NOMO-1 (cell line): ENCODE results near the gene CDO1.

Experiments used
- DNase-seq, 2 experiments: peaks; one replicate each; lab custom pipeline; 2025; ENCODE audit not compliant: unreplicated experiment in 2 of 2; lab: John Stamatoyannopoulos, UW

The CDO1 gene

GRCh38 chr5:115795700-115796099, 20.8 kb downstream of the CDO1 start:
- DNase-seq: no peak

GRCh38 chr5:115788440-115788839, 28.0 kb downstream of the CDO1 start:
- DNase-seq: no peak

- DNase-seq: no peak
These were observed 29.0 kb downstream of the CDO1 start for GRCh38 chr5:115787426-115787825.

GRCh38 chr5:115785381-115786065, 30.9 kb downstream of the CDO1 start:
- no peak for DNase-seq

DNA sequence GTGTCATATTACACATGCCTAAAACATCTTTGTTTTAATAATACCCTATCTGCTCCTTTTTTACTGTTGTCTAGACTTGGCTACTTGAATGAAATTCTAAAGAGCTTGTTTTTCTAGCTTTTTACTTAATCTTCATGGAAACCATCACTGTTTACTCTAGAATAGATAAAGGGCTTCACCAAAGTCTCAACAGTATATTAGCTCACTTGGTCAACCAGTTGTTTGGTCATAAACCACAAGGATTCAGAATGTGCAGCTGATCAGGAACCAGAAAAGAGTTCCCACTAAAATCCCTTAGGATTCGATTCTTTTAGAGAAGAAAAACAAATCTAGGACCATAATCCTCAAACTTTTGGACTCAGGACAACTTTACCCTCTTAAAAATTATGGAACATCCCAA, 38.0 kb downstream of the CDO1 start:
- DNase-seq: no peak

DNA sequence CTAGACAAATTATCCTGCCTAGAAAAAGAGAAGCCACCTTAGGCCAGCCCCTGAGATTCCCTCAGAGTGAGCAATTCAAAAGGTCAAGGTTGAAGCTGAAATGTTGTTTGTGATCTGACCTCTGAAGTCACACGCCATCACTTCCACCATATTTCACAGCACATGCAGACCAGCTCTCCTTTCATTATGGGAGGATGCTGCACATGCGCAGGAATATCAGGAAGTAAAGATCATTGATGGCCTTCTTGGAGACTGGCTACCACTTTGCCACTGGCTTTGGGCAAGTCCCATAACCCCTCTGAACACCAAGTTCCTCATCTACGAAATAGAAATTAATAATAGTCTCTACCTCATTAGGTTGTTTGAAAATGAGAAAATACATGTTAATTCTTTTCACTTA, 39.5 kb downstream of the CDO1 start:
- DNase-seq: no peak

DNA sequence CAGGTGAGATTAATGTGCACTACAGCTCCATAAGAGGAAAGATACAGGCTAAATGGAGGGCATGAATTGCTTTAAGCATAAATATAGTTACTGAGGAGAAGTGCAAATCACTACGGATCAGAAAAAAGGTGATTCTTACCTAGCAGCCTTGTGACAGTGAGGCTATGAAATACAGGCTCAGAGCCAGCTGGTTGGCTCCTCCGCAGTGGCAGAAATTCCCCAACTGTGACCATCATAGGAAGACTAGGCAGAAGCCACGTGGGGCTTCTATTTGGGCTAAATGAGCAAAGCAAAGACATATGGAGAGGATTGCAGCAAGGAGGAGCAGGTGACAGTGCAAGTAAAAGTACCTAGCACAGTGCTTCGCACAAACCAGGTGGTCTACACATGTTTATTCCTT, 40.5 kb downstream of the CDO1 start:
- no peak for DNase-seq

DNA sequence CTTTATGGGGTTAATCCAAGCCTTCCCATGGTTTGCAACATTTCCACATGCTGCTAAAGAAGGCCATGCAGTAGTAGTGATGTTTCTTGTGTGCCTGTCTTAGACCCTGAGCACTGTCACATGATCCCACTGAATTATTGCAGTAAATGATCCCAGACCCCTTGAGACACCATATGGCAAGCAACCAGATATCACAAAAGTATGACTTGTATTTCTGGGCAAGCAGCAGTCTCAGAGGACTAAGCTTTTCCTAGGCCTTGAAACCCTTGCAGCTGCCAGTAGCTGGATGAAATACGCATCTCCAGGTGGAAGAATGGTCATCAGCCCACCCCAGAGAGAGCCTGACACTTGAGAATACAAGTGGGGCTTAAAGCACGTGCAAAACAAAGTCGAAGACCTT, 41.8 kb downstream of the CDO1 start:
- DNase-seq: no peak

- no peak for DNase-seq
These were observed 43.6 kb downstream of the CDO1 start for GRCh38 chr5:115772731-115773475.

- DNase-seq: no peak
These were observed 46.0 kb downstream of the CDO1 start for GRCh38 chr5:115770466-115770865.

DNA sequence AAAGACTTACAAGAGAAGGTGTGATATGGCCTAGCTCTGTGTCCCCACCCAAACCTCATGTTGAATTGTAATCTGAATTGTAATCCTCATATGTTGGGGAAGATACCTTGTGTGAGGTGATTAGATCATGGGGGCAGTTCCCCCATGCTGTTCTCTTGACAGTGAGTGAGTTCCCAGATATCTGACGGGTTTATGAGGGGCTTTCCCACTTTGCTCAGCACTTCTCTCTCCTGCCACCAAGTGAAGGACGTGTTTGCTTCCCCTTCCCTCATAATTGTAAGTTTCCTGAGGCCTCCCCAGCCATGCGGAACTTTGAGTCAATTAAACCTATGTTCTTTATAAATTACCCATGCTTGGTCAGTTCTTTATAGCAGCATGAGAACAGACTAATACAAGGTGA, 49.0 kb downstream of the CDO1 start:
- no peak for DNase-seq

- DNase-seq: no peak
These were observed 49.9 kb downstream of the CDO1 start for GRCh38 chr5:115766608-115767007.

DNA sequence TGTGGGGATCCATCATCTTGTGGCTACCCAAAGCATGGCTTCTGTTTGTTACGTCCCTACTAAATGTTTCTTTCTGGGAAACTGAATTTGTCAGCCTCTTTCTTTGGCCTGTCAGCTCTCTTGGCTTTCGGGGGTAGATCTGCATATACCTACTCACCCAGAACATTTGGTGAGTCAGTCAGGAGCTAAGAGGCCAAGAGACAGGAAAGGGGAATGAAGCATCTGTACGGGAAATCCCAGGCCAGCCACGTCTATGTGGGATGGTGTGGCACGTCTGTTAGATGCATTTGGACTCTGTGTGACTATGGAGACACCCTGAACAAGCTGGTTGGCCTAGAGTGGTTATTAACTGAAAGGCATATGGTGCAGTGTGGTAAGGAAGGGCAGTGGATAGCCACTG, 58.1 kb downstream of the CDO1 start:
- no peak for DNase-seq

DNA sequence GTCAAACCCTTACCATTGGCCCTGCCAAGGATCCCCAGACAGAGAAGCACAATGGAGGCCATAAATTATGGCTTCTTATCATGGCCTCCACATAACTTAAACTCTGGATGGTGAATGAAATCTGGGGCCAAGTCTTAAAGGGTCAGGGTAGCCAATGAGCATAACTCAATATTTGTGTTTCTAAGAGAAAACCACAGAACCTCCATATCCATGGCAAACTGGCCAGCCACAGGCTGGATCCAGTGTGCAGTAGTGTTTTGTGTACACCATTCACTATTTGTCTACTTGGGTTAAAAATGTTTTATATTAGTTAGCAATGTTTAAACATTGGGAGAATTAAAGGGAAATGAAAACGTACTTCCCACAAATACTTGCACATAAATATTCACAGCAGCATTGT, 60.8 kb downstream of the CDO1 start:
- DNase-seq: no peak
